Hepatocyte (in vitro differentiated cells): ENCODE measurements around the gene GXYLT2. TPM values are rescaled to one million over a fixed set of nuclear protein-coding genes. Genes with fewer than 3 reads are reported as not detected.

Experiments used
- DNase-seq: peaks from one replicate; pipeline ENCODE4 v3.0.0-alpha.2; 2016; ENCODE audit warnings: low spot score
- H2AFZ ChIP-seq: fragments of 200-600 bp; sonication (generic); 2 replicates; pipeline ENCODE4 v1.6.0; 2016; ENCODE audit warnings: antibody characterized with exemption, mild to moderate bottlenecking
- H3K27ac ChIP-seq: fragments of 200-600 bp; sonication (generic); 2 replicates; pipeline ENCODE4 v1.5.1; 2016; ENCODE audit warnings: mild to moderate bottlenecking
- H3K27me3 ChIP-seq: fragments of 200-600 bp; sonication (generic); 2 replicates; pipeline ENCODE4 v1.6.1; 2016
- H3K36me3 ChIP-seq: fragments of 200-600 bp; sonication (generic); replicated peaks from 2 replicates; pipeline ENCODE4 v1.5.1; 2016; ENCODE audit warnings: low read depth; ENCODE audit not compliant: insufficient read depth
- H3K4me1 ChIP-seq: fragments of 200-600 bp; sonication (generic); 2 replicates; pipeline ENCODE4 v1.5.1; 2016; ENCODE audit warnings: mild to moderate bottlenecking, moderate library complexity; ENCODE audit not compliant: insufficient read depth
- H3K4me2 ChIP-seq: fragments of 200-600 bp; sonication (generic); 2 replicates; pipeline ENCODE4 v1.6.0; 2016
- H3K4me3 ChIP-seq: fragments of 200-600 bp; sonication (generic); 2 replicates; pipeline ENCODE4 v1.5.1; 2016; ENCODE audit warnings: mild to moderate bottlenecking
- H3K79me2 ChIP-seq: fragments of 200-600 bp; sonication (generic); 2 replicates; pipeline ENCODE4 v1.6.0; 2017; ENCODE audit warnings: mild to moderate bottlenecking
- H3K9me2 ChIP-seq: fragments of 200-600 bp; sonication (generic); replicated peaks from 2 replicates; pipeline ENCODE4 v1.6.0; 2017; ENCODE audit warnings: mild to moderate bottlenecking; ENCODE audit not compliant: insufficient read depth
- H3K9me3 ChIP-seq: fragments of 200-600 bp; sonication (generic); 2 replicates; pipeline ENCODE4 v1.5.1; 2016; ENCODE audit warnings: low read depth, mild to moderate bottlenecking
- H4K20me1 ChIP-seq: fragments of 200-600 bp; sonication (generic); 2 replicates; pipeline ENCODE4 v1.6.0; 2016; ENCODE audit warnings: mild to moderate bottlenecking; ENCODE audit not compliant: insufficient read depth, poor library complexity, severe bottlenecking
- CTCF ChIP-seq: fragments of 200-600 bp; sonication (generic); IDR thresholded peaks from 2 replicates; pipeline ENCODE4 v1.5.1; 2016; ENCODE audit warnings: antibody characterized with exemption, mild to moderate bottlenecking; ENCODE audit not compliant: poor library complexity
- EZH2 ChIP-seq: fragments of 200-600 bp; sonication (generic); IDR thresholded peaks from 2 replicates; pipeline ENCODE4 v1.6.1; 2016; ENCODE audit warnings: antibody characterized with exemption, mild to moderate bottlenecking, borderline replicate concordance
- EZH2phosphoT487 ChIP-seq: fragments of 200-600 bp; sonication (generic); IDR thresholded peaks from one replicate; pipeline ENCODE4 v1.6.1; 2018; ENCODE audit warnings: antibody characterized with exemption, mild to moderate bottlenecking, low read depth, moderate library complexity; ENCODE audit not compliant: unreplicated experiment, severe bottlenecking
- WGBS: methylation state at CpG from one replicate; pipeline ENCODE4 v1.1.6; 2016; ENCODE audit warnings: low lambda C conversion rate; ENCODE audit errors: missing lambda C conversion rate; 5-methylcytosine and 5-hydroxymethylcytosine counted together
- polyA plus RNA-seq: library from polyadenylated mRNA; unstranded; fragments of >200 nt; fragmentation: Nextera tagmentation; extraction: Ambion mirVana; gene quantifications from 2 replicates; pipeline ENCODE4 v1.2.1, GENCODE V29; 2016
- total RNA-seq: library from RNA; depleted of rRNA; stranded (reverse); fragments of >200 nt; gene quantifications from 2 replicates; pipeline ENCODE4 v1.2.3, GENCODE V29; 2014

Gene GXYLT2
- total and polyA plus RNA-seq, 2 experiments from 2014 or later = 27.4 to 35.7 TPM

- Histone ChIP-seq H4K20me1 (no peaks in the 10 kb centered on the region), H3K9me2 (no peaks in the 10 kb centered on the region), H3K4me1 (peaks cover 42% of the 10 kb centered on the region), H3K9me3 (no peaks in the 10 kb centered on the region), H2AFZ (no peak overlapping the region), H3K27me3 (no peaks in the 10 kb centered on the region), H3K36me3 (no peaks in the 10 kb centered on the region), H3K79me2 (peaks cover 39% of the 10 kb centered on the region), H3K4me3 (no peak overlapping the region), H3K4me2 (peak overlapping the region; percentile 81), H3K27ac (peak overlapping the region; percentile 81)
- peak; percentile 73 for DNase-seq
- no peak for TF ChIP-seq CTCF
- no peak for TF ChIP-seq EZH2
- TF ChIP-seq EZH2phosphoT487 = no peak
- WGBS = 35% methylated on average over 8 of the region's 8 CpGs
Observed at GRCh38 chr3:72891053-72891855, 3.4 kb downstream of the GXYLT2 start.

GRCh38 chr3:72892081-72892775 lies 4.4 kb downstream of the GXYLT2 start:
- Histone ChIP-seq H2AFZ (no peak overlapping the region), H3K9me3 (no peaks in the 10 kb centered on the region), H3K36me3 (no peaks in the 10 kb centered on the region), H3K27me3 (no peaks in the 10 kb centered on the region), H3K4me1 (peaks cover 50% of the 10 kb centered on the region), H3K27ac (peak overlapping the region; percentile 81), H3K9me2 (no peaks in the 10 kb centered on the region), H4K20me1 (no peaks in the 10 kb centered on the region), H3K4me2 (peak overlapping the region; percentile 81), H3K79me2 (peaks cover 43% of the 10 kb centered on the region), H3K4me3 (no peak overlapping the region)
- WGBS = 54% methylated on average over 4 of the region's 4 CpGs
- peak; percentile 55 for DNase-seq
- no peak for TF ChIP-seq EZH2
- no peak for TF ChIP-seq CTCF
- TF ChIP-seq EZH2phosphoT487 = no peak

GRCh38 chr3:72892870-72893269 lies 5.0 kb downstream of the GXYLT2 start:
- H3K27me3 ChIP-seq = no peaks in the 10 kb centered on the region
- 59% methylated on average over 4 of the region's 4 CpGs for WGBS
- no peaks in the 10 kb centered on the region for H3K9me2 ChIP-seq
- H3K27ac ChIP-seq = peak overlapping the region; percentile 81
- TF ChIP-seq EZH2phosphoT487 = no peak
- peak; percentile 26 for TF ChIP-seq CTCF
- H3K79me2 ChIP-seq = peaks cover 46% of the 10 kb centered on the region
- no peak overlapping the region for H2AFZ ChIP-seq
- no peaks in the 10 kb centered on the region for H3K36me3 ChIP-seq
- peaks cover 54% of the 10 kb centered on the region for H3K4me1 ChIP-seq
- no peak overlapping the region for H3K4me3 ChIP-seq
- no peaks in the 10 kb centered on the region for H3K9me3 ChIP-seq
- no peak overlapping the region for H3K4me2 ChIP-seq
- DNase-seq = no peak
- H4K20me1 ChIP-seq = no peaks in the 10 kb centered on the region
